Stimulated activated naive CD8-positive, alpha-beta T cell treated with anti-CD3 and anti-CD28 coated beads, Interleukin-15, Interleukin-2, amounts not matched to agents 100 U/mL and 50 U/mL, for 24 hours (primary cell): ENCODE results near the gene PYGL.
"Not testable (repeated sequence)": the region's sequence is repeated elsewhere in the genome, so short reads cannot be mapped to it uniquely, and the experiment has no call there.

Experiments
- ATAC-seq: fragments of 150-1000 bp; cut with Tn5 transposase; one replicate; pipeline ENCODE4 v1.10.0; 2021
- DNase-seq: peaks from one replicate; pipeline ENCODE4 v3.0.0; 2021

Gene PYGL

DNA sequence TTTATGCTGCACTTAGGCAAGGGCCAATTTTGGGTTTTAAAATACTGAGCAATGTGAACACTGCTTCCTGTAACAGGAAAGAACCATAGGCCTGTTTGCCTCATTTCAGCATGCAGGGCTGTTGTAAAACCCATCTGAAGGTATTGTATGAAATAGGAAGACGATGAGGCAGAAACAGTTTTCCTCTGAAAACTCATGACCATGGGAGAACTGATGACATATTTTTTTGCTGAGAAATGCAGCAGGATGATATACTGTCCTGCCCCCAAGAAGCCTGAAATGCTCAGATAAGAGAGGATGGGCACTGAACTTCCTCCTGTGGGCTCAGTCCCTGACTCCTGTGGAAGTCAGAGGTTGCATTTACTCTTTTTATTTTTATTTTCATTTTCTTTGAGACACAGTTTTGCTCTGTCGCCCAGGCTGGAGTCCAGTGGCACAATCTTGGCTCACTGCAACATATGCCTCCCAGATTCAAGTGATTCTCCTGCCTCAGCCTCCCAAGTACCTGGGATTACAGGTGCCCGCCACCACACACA lies 17.4 kb downstream of the PYGL start:
- ATAC-seq (no peak), DNase-seq (no peak)

DNA sequence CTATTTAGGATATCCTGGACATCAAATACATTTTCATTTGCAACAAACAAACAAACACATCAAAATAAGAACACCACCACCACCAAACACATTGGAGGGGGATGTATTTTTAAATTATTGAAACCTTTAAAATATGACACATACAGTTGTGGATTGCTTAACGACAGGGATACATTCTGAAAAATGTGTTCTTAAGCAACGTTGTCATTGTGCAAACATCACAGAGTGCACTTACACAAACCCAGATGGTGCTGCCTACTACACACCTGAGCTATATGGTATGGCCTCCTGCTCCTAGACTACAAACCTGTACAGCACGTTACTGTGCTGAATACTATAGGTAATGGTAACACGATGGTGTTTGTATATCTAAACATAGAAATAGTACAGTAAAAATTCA lies 19.4 kb downstream of the PYGL start:
- DNase-seq (no peak), ATAC-seq (no peak)

DNA sequence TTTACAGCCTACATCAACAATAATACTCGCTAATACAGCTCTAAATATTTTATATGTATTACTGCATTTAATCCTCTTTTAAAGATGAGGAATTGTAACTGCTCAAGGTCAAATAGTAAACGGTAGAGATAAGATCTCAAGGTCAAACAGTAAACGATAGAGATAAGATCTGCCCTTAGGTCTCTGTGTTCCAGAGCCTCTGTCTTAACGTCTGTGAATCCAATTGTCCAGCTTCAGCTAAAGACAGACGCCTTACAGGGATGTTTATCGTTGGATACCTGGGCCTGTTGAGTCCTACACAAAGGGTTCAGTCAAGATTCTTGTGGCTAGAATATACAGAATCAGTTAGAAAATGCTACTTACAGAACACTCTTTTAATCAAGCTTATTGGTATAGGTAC lies 20.0 kb downstream of the PYGL start:
- no peak for DNase-seq
- ATAC-seq, result no peak

DNA sequence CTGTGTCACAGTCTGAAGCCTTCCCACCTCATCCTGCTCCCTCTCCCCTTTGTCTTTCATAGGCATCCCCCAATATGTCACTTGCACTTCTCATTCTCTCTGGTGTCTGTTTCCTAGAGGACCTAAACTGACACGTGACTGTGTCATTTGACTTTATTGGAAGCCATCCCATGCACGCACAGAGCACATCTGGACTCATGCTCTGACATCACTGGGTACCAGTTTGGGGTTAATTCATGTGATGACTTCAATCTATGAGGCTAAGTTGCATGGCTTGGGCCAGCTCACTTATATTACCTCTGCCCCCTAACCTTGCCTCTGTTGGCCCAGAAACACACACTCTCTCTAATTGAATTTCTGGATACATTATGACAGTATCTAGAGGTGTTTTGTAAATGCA lies 21.5 kb downstream of the PYGL start:
- no peak for ATAC-seq

DNA sequence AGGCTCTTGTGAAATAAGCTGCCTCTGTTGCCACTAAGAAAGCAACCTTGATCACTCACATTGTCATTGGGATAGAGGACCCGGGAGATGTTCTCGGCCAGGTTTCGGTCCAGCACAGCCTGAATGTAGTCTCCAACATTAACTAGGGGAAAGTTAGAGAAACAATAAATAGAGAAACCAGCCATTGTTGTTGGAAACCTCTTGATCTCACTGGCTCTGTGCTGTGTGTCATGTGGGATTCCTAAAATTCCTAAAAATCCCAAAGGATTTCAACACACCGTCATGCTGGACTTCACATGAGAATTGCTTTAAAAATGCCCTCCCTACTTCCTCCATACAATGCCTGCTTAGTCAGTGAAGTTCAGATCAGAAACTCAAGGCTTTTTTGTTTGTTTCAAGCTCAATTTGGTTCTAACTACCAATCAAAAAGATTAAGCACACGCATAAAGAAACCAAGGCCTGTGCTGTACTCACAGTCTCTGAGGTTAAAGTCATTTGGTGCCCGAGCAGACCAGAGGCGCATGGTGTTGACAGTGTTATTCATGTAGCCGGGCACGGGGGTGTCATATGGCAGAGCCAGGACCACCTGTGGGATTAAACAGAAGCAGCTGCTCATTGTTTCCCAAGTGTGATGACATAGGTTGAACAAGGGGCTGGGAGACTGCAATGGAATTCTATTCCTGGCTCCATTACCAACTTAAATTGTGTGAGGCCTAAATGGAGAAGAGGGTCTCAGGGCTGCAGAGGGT lies 23.6 kb downstream of the PYGL start:
- no peak for DNase-seq
- ATAC-seq, result no peak

More for the DNA sequence above, 21.5 kb downstream of the PYGL start:
- DNase-seq, result no peak

DNA sequence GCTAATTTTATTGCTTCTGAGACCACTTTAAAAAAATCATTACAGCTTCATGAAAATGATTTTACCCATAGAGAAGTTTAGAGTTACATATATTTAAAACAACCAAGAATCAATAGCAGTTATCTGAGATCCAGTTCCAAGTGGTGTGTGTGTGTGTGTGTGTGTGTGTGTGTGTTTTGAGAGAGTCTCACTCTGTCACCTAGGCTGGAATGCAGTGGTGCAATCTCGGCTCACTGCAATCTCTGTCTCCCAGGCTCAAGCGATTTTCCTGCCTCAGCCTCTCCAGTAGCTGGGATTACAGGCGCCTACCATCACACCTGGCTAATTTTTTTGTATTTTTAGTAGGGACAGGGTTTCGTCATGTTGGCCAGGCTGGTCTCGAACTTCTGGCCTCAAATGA lies 24.8 kb downstream of the PYGL start:
- DNase-seq, ATAC-seq: not testable (repeated sequence)

DNA sequence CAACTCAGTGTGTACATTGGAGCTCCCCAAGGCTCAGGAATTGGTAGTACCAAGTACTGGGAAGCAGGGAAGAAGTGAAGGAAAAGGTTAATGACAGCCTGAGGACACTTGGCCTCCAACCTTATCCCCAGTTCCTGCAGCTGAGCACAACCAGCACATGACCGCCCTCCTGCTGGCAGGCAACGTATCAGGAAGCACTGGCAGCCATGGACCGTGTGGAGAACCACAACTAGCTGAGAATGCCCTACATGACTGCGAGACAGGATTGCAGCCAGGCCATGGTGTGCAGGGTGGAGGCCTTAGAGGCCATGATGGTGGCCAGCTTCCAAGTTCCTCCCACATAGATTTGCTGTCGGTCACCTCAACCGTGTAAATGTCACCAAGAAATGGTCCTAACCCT lies 26.8 kb downstream of the PYGL start:
- DNase-seq, result no peak
- no peak for ATAC-seq

DNA sequence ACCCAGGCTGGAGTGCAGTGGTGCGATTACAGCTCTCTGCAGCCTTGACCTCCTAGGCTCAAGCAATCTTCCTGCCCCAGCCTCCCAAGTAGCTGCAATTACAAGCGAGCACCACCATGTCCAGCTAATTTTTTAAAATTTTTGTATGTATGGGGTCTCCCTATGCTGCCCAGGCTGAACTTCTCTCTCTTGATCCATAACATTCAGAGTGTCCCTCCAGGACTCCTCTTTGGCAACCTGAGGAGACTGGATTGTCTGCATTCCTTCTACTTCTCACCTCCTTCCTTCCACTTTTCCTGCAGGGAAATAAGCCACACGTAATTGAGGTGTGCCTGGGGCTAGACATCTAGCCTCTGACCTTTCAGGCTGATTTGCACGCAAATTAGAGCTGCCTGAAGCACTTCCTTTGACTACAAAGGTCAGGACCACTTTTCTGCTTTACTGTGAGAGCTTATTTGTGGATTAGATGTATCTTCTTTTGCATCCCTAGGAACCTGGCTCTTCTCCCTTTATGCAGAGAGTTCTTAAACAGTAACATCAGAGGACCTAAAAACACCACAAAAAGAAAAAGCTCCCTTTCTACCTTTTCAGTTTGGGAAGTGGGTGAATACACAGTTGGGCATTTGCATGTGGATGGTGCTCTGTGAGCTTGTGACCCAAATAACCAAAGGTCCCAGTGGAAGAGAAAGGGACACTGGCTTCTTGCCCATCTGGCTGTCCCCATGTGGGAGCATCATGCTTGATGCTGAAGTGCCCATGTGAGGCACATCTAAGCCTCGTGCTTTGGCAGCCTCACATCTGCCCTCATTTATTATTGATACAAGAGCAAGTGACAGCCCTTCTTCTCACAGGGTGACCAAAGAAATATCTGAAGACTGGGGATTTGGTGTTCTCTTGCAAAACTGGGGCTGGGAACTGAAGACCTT lies 33.5 kb downstream of the PYGL start:
- DNase-seq (no peak), ATAC-seq (no peak)

DNA sequence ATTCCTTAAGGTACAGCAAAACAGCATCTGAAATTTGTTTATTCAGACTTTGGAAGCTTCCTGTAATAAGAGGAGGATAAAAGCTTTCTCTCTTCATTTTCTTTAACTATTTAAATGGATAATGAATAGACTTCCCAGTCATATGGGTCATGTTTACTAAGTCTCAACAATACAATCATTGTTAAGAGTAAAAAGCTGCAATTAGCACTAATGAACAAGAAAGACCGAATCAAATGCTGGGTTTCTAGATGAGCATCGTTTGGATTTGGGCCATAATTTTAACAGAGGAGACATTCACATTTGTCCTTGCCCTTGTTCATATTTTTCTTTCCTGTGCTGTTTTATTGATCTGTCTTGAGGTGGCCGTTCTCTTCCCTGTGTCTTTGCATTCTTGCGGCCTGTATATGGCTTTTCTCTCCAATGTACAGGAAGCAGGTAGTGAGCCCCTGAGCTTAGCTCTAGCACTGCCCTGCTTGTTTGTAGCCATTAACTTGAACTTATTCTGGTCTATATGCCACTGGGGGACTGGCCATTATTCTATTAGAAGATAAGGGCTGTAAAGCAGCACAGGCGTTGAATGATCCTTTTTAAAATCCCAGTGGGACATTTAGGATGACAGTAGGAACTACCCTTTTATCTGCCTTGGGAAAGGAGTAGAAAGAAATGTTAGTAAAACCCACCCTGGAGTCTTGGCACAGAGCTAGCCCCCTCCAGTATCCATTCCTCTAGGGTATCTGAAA lies 37.8 kb downstream of the PYGL start:
- no peak for ATAC-seq
- no peak for DNase-seq

DNA sequence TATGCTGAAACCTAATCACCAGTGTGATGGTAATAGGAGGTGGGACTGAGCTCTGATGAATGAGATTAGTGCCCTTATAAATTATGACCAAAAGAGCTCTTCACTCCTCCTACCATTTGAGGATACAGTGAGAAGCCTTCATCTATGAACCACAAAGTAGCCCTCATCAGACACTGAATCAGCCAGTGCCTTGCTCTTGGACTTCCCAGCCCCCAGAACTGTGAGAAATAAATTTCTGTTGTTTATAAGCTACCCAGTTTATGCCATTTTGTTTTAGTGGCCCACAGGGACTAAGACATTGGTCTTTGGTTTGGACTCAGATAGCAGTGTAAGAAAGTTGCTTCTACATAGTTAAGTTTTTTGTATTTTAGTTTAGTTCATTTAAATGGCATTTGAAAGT lies 39.6 kb downstream of the PYGL start:
- ATAC-seq (no peak), DNase-seq (no peak)

DNA sequence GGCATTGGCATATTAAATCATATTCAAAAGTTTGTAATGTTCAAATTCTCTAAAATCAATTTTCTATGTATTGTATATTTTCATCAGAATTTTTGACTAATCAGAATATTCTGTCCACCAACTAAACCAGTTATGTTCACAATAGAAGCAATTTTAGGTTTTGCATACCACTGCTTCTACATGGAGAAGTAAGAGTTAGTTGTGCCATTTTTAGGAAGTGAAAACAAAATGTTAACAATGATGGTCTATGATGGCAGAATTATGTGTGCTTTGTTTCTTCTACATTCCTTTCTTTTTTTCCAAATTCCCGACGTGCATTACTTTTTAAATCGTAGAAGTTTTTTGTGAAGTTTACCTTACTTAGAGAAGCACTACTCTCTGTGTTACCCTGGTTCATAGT lies 42.9 kb downstream of the PYGL start:
- DNase-seq, result no peak
- ATAC-seq, result no peak

DNA sequence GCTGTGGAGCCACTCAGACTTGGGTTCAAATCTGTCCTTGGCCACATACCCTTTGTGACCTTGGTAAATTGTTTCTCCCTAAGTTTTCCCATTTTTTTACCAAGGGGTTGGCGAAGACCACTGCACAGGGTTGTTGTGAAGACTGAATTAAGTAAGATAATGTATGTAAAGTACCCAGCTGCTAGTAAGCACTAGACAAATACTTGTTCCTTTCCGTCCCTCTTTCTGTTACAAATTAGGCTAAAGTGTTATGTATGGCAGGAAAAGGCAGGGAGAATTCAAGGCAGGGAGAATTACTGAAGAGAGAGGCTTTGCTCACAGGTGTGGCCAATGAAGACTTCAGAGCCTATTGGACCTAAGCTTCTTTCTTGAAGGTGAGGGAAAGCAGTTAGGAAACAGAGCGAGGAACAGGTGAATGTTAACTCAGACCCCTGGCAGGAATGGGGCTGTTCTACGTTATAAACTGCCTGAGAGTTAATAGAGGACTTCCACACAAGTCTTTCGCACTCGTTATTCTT lies 46.6 kb downstream of the PYGL start:
- ATAC-seq, result no peak
- DNase-seq, result no peak

DNA sequence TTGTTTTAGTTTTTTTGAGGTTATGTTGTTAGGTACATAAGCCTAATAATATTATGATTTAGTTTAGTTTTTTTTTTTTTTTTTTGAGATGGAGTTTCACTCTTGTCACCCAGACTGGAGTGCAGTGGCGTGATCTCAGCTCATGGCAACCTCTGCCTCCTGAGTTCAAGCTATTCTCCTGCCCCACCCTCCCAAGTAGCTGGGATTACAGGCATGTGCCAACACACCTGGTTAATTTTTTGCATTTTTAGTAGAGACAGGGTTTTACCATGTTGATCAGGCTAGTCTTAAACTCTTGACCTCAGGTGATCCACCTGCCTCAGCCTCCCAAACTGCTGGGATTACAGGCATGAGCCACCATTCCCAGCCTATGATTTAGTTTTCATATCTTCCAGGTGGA lies 47.3 kb downstream of the PYGL start:
- DNase-seq, ATAC-seq: not testable (repeated sequence)

DNA sequence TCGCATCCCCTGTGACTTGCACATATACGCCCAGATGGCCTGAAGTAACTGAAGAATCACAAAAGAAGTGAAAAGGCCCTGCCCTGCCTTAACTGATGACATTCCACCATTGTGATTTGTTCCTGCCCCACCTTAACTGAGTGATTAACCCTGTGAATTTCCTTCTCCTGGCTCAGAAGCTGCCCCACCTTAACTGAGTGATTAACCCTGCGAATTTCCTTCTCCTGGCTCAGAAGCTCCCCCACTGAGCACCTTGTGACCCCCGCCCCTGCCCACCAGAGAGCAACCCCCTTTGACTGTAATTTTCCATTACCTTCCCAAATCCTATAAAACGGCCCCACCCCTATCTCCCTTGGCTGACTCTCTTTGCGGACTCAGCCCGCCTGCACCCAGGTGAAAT lies 47.9 kb downstream of the PYGL start:
- not testable (repeated sequence) for DNase-seq, ATAC-seq

DNA sequence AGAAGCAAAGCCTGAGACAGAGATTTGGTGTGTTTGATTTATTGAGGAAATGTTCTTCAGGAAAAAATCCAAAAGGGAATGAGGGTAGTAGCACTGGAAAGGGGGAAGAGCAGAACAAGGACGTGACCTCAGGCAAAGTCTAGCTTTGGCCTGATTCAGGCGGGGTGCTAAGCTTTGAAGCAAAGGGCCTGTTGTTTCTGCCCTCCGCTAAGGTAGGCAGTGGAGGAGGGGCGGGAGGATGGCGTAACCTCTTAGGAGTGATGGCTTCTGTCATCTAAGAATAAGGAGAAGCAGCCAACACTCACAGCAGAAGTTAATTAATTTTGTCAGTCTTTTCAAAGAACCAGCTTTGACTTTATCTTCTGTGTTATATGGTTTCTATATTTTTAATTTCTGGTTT lies 52.0 kb downstream of the PYGL start:
- ATAC-seq (no peak), DNase-seq (no peak)

DNA sequence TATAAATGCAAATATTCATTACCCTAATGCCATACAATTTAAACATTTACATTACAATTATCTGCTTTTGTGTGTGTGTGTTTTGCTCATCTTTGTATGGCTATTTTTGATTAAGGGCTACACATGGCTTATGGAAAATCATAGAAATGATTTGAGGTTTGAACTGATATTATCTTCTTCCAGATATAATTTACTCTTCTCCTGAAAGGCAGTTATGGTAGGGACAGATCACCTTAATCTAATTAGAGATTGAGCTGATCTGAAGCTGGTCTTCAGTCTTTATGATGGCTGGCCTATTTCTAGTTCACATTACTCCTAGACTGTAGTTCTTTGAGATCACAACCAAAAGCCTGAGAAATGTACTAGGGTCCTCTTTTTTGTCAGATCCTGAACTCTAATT lies 56.8 kb downstream of the PYGL start:
- ATAC-seq (no peak), DNase-seq (no peak)

DNA sequence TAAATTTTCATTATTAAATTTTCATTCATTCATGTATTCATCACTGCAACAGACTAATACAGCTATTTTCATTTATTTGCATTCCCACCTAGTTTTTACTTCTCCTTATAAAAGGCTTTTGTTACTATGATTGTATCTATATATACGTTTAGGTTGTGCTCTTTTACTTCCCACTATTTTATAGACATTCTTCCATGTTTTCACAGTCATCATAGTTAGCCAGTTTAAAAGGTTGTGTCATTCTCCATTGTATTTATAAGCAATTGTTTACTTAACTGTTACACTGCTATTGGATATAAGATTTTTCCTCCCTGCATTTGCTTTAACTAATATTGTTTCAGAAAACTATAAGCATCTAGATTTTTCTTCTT lies 60.5 kb downstream of the PYGL start:
- DNase-seq, result no peak
- no peak for ATAC-seq

DNA sequence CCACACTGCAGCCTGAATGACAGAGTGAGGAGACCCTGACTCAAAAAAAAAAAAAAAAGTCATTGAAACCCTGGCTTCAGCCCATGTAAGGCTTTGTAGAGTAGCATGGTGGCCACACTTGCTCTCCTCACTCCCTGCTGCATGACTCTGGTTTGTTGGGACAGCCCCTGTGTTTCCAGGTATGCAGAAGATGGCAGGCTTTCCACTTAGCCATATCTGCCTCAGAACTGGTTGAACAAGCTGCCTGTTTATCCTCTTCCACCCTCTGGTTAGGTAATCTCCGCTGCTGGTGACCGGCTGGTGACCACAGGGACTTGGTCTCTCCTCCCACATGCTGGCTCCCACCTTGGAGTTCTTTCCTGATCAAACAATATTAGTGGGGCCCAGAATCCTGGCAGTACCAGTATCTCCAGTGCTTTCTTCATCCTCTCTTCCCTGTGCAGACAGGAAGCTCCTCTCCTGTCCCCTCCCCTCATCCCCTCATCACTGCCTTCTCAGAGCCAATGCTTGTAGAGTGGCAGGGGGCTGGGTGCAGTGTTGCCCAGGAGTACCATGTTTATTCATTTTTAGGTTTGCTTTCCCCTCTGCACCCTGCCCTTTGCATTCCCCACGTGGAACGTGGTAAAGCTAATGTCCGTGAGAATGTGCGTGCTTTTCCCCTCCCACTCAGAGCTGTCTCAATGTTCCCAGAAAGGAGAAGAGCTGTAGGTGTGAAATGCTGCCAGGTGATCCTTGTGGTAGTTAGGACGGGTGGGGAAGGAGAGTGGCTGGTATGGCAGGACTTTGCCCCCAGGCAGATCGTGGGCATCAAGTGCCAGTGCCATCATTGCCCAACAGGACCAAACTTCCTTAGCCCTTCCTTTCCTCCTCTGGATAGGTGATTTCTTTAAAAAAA lies 61.1 kb downstream of the PYGL start:
- ATAC-seq (no peak), DNase-seq (no peak)

DNA sequence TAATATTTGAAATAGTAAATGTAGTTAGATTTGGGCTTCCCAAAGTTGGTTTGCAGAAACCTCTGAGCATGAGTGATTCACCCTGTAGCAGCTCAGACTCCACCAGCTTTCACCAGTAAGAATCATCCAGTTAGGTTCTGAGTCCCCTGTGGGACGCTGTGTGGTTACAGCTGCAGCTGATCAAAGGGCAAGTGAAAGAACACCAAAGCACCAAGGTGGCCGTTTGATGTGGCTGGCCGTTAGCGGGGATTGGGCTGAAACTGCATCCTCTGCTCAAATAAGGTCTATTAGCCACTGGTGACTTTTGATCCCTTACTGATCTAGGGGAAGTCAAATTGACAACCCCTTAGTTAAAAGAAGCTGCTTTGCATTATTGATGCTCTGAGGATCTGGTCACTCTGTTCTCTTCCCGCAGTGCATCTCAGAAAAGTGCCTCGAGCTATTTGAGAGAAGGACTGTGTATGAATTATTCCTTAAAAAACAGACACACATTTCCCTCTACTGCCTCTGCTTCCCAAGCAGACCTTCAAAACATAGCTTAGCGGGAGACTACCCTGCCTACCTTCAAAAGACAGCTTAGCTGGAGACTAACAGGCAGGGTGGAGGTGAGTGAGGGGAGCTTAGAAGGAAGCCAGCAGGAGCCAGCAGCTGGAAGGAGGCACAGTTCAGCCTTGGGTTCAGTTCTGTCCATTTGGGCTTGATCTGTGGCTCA lies 68.8 kb downstream of the PYGL start:
- ATAC-seq, result peak; percentile 99
- DNase-seq, result peak; percentile 74

DNA sequence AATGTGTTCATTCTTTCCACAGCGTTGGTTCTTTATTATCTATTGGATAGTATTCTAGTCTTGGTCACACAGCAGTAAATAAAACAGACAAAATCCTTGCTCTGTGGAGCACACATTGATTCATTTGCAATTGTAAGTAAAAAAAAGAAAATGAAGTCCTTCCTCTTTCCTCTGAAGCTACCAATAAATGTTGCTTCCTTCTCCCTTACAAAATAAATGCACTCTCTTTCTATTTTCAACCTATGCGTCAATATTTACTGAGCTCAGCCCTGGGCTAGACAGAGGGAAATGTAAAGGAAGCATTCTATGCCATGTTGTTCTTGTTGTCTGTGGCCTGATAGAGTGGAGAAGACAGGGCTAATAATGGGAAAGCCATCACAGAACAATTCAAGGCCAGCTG lies 69.5 kb downstream of the PYGL start:
- DNase-seq (no peak), ATAC-seq (no peak)
